Measurements from ENCODE around the gene RMND1. TPM values are rescaled to one million over a fixed set of nuclear protein-coding genes. Genes with fewer than 3 reads are reported as not detected.

Gene RMND1
- total RNA-seq, 1 experiment from 2014 or later = 23.3 TPM

- no peak overlapping the region for H3K4me3 Mint-ChIP-seq
- no peaks in the 10 kb centered on the region for H3K9me3 Mint-ChIP-seq
- ChIA-PET CTCF (no interaction called here), POLR2A (no interaction called here)
- no peaks in the 10 kb centered on the region for H3K36me3 Mint-ChIP-seq
- ATAC-seq = no peak
- H3K27ac Mint-ChIP-seq = no peak overlapping the region; the same call in 1 of the 2 replicates
- no peaks in the 10 kb centered on the region for H3K27me3 Mint-ChIP-seq (ENCODE audit: low read depth)
- DNase-seq (ENCODE audit: low spot score) = no peak
- peaks cover 34% of the 10 kb centered on the region for H3K4me1 Mint-ChIP-seq
- TF ChIP-seq E2F5 (CRISPR knock-in tag; IDR thresholded peaks at IDR 0.05) = no peak
- no peak for TF ChIP-seq ATF6 (CRISPR knock-in tag; IDR thresholded peaks at IDR 0.05)
- no peak for TF ChIP-seq SMAD4 (CRISPR knock-in tag; IDR thresholded peaks at IDR 0.05)
- TF ChIP-seq PREB (CRISPR knock-in tag; IDR thresholded peaks at IDR 0.05; ENCODE audit: borderline replicate concordance) = no peak
- TF ChIP-seq TCF7 (CRISPR knock-in tag; IDR thresholded peaks at IDR 0.05; ENCODE audit: low read depth) = no peak
- TF ChIP-seq ELF4 (CRISPR knock-in tag; IDR thresholded peaks at IDR 0.05; ENCODE audit: low read depth) = no peak
- TF ChIP-seq ZNF281 (CRISPR knock-in tag; IDR thresholded peaks at IDR 0.05) = no peak
- TF ChIP-seq FOXP1 (CRISPR knock-in tag; IDR thresholded peaks at IDR 0.05; ENCODE audit: borderline replicate concordance) = no peak
- no peak for TF ChIP-seq NFATC4 (CRISPR knock-in tag; IDR thresholded peaks at IDR 0.05)
- TF ChIP-seq IRF2 (CRISPR knock-in tag; IDR thresholded peaks at IDR 0.05; ENCODE audit: borderline replicate concordance, low read depth) = no peak
- TF ChIP-seq GRHL2 (CRISPR knock-in tag; IDR thresholded peaks at IDR 0.05; ENCODE audit: insufficient replicate concordance, severe bottlenecking) = no peak
- no peak for TF ChIP-seq USF2 (CRISPR knock-in tag; IDR thresholded peaks at IDR 0.05)
- TF ChIP-seq MAX (CRISPR knock-in tag; IDR thresholded peaks at IDR 0.05) = no peak
- TF ChIP-seq CREB1 (CRISPR knock-in tag; IDR thresholded peaks at IDR 0.05) = no peak
- TF ChIP-seq HMGA2 (CRISPR knock-in tag; IDR thresholded peaks at IDR 0.05) = no peak
- no peak for TF ChIP-seq MYBL2 (CRISPR knock-in tag; IDR thresholded peaks at IDR 0.05)
- no peak for TF ChIP-seq RELA (CRISPR knock-in tag; IDR thresholded peaks at IDR 0.05; ENCODE audit: borderline replicate concordance)
Measured at GRCh38 chr6:151387175-151387970, 64.6 kb downstream of the RMND1 start.

All from WTC11 (cell line).